GM19468 (cell line): ENCODE results near the gene CNDP2.

Experiments used
- ATAC-seq: cut with Tn5 transposase; IDR thresholded peaks from one replicate; pipeline ENCODE4 v1.9.1; 2021; ENCODE audit warnings: mild to moderate bottlenecking, moderate library complexity, moderate number of reproducible peaks; ENCODE audit not compliant: unreplicated experiment; ENCODE audit errors: extremely low read depth

CNDP2 gene

GRCh38 chr18:74530584-74530862, 34.4 kb downstream of the CNDP2 start:
- no peak for ATAC-seq

GRCh38 chr18:74531043-74531442, 34.9 kb downstream of the CNDP2 start:
- ATAC-seq = no peak

- no peak for ATAC-seq
These were observed 36.4 kb downstream of the CNDP2 start for GRCh38 chr18:74532511-74533025.

GRCh38 chr18:74533666-74534065, 37.5 kb downstream of the CNDP2 start:
- ATAC-seq = no peak

- ATAC-seq = no peak
These were observed 38.2 kb downstream of the CNDP2 start, which contains the start of gene CNDP1 for GRCh38 chr18:74534150-74534969. Gene CNDP1, plus strand, starts transcription at chr18:74534500. Its CDS starts 168 bp downstream, at chr18:74534668.

- ATAC-seq = peak; percentile 49
These were observed 39.0 kb downstream of the CNDP2 start for GRCh38 chr18:74534981-74535649.

- ATAC-seq = no peak
These were observed 43.1 kb downstream of the CNDP2 start for GRCh38 chr18:74539289-74539688.

- no peak for ATAC-seq
These were observed 44.7 kb downstream of the CNDP2 start for GRCh38 chr18:74540652-74541421.

- ATAC-seq = no peak
These were observed 45.8 kb downstream of the CNDP2 start for GRCh38 chr18:74541703-74542555.

- ATAC-seq = no peak
These were observed 48.7 kb downstream of the CNDP2 start for GRCh38 chr18:74544898-74545297.

- ATAC-seq = no peak
These were observed 49.8 kb downstream of the CNDP2 start for GRCh38 chr18:74546007-74546406.

GRCh38 chr18:74546751-74547530, 50.8 kb downstream of the CNDP2 start:
- no peak for ATAC-seq

- ATAC-seq = no peak
These were observed 51.7 kb downstream of the CNDP2 start for GRCh38 chr18:74547860-74548259.

- no peak for ATAC-seq
These were observed 53.5 kb downstream of the CNDP2 start for GRCh38 chr18:74549591-74550104.

GRCh38 chr18:74550886-74551285, 54.7 kb downstream of the CNDP2 start:
- no peak for ATAC-seq

- no peak for ATAC-seq
These were observed 55.3 kb downstream of the CNDP2 start for GRCh38 chr18:74551452-74551851.

- peak; percentile 83 for ATAC-seq
These were observed 55.9 kb downstream of the CNDP2 start for GRCh38 chr18:74551936-74552555.

GRCh38 chr18:74556126-74556525, 60.0 kb downstream of the CNDP2 start:
- no peak for ATAC-seq
